ENCODE measurements around the gene KLF4.

The KLF4 gene

DNA sequence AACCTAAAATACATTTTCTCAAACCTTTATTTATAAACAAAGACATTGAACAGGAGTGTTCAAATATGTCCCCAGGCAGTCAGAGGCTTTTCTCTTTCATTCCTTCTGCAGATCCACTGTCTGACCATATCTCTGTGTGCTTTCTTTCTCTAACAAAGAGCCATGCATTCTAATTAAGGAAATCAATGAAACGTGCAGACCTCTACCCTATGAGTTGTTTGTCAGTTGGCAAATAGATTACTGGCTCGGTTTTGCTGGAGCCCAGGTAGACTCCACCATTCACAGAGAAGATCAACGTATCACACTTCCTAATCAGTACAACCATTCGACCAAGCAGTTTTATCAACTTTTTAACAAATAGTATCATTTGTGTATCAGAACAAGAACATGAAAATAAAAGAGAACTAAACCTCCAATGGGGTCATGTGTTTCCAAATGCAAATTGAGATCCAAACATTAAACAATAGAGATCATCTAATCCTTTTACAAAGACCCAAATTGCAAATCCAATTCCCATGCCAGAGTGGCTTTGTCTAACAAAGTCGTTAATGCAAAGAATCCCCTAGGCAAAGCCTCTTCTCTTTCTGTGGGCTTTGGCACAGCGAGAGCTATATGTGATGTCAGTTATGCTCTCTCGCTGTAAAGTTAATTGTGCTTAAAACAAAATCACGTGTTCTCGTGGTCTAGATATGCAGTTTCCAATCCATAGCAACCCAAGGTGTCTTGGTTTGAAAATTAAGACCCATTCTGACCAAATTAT is 16.8 kb downstream of the KLF4 start:
- no peak overlapping the region for H3K27ac ChIP-seq
- no peak for TF ChIP-seq ZFX (IDR thresholded peaks at IDR 0.05; ENCODE audit: borderline replicate concordance)
- TF ChIP-seq, protein P1, sequence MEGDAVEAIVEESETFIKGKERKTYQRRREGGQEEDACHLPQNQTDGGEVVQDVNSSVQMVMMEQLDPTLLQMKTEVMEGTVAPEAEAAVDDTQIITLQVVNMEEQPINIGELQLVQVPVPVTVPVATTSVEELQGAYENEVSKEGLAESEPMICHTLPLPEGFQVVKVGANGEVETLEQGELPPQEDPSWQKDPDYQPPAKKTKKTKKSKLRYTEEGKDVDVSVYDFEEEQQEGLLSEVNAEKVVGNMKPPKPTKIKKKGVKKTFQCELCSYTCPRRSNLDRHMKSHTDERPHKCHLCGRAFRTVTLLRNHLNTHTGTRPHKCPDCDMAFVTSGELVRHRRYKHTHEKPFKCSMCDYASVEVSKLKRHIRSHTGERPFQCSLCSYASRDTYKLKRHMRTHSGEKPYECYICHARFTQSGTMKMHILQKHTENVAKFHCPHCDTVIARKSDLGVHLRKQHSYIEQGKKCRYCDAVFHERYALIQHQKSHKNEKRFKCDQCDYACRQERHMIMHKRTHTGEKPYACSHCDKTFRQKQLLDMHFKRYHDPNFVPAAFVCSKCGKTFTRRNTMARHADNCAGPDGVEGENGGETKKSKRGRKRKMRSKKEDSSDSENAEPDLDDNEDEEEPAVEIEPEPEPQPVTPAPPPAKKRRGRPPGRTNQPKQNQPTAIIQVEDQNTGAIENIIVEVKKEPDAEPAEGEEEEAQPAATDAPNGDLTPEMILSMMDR (IDR thresholded peaks at IDR 0.05) = no peak

GRCh38 chr9:107471552-107471951 is 18.0 kb downstream of the KLF4 start:
- no peak overlapping the region for H3K27ac ChIP-seq
- TF ChIP-seq ZFX (IDR thresholded peaks at IDR 0.05; ENCODE audit: borderline replicate concordance) = no peak
- TF ChIP-seq, protein P1 (IDR thresholded peaks at IDR 0.05) = no peak

DNA sequence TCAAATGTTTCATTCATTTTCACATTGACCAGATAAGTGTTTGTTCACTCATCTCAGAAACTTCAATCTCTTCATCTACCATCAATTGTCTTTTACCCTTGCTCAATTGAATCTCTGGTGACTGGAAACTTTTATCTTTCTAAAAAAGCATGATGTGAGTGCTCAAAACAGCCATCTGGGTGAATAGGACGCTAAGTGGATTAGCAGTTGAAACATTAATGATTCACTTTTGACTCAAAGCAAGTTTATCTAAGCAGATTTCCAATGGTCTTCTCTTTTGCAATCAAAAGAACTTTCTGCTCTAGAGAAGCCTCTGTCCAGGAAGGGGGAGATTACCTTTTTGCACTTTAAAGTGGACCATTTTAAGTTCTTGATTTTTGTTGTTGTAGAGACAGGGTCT is 22.2 kb downstream of the KLF4 start:
- no peak overlapping the region for H3K27ac ChIP-seq
- TF ChIP-seq, protein P1 (IDR thresholded peaks at IDR 0.05) = no peak
- TF ChIP-seq ZFX (IDR thresholded peaks at IDR 0.05; ENCODE audit: borderline replicate concordance) = no peak

GRCh38 chr9:107466826-107467225 is 22.7 kb downstream of the KLF4 start:
- H3K27ac ChIP-seq = no peak overlapping the region
- no peak for TF ChIP-seq ZFX (IDR thresholded peaks at IDR 0.05; ENCODE audit: borderline replicate concordance)
- TF ChIP-seq, protein P1 (IDR thresholded peaks at IDR 0.05) = no peak

DNA sequence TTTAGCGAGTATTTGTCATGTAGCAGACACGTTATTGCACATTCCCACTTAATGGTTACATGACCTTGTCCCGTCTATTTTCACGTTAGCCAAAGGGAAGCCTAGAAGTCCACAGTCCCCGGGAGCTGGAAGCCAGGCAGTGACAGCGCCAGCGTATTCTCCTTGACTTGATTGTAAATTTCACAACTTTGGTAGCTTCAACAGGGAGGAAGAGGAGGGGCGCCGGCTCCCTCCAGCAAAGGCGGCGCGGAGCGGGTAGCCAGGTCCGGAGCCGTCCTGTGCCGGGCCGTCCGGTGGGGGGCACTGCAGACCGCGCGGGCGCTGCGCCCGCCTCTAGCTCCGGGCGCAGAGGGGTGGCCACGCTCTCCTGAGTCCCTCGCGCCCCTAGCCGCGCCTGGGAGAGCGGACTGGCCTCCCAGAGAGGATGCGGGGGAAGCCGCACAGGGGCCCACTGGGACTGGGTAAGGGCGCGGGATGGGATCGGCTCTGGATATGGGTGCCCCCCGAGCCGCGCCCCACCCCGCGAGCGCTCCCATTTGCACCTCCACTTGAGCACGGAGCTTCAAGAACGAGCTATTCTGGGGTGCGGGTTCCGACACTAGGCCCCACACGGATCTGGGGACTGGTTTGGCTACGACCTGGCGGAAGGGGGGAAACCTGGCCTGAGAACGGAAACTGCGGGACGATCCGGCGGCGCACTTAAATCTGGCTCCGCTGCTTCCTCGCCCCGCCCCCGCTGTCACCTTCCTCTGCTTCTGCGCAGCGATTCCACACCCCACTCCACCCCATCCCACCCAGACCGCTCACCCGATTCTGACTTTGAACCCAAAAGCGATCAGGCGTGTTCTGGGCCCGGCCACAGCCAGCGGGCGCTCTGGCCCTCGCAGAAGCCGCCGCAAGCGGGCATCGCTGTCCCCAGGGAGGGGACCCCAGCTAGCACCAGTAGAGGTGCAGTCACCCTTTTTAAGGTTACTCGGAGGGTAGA is 23.8 kb downstream of the KLF4 start:
- TF ChIP-seq, protein P1 (IDR thresholded peaks at IDR 0.05) = peak; percentile 94
- no peak for TF ChIP-seq ZFX (IDR thresholded peaks at IDR 0.05; ENCODE audit: borderline replicate concordance)

DNA sequence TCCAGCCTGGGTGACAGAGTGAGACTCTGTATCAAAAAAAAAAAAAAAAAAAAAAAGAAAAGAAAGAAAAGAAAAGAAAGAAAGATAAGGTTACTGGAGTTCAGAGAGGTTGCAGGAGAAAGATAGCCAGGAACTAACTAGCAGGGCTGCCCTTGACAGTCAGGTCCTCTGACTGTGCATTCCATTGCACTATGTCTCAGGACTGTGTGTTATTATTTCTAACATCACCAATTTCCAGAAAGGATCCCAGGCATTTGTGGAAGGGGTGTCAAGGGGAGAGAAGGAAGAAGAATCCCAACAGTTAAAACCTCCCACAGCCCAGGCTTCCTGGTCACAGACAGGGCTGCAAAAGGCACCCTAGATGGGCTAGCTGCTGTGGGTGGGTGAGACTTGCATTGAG is 25.1 kb downstream of the KLF4 start:
- no peak for TF ChIP-seq ZFX (IDR thresholded peaks at IDR 0.05; ENCODE audit: borderline replicate concordance)
- TF ChIP-seq, protein P1 (IDR thresholded peaks at IDR 0.05) = no peak
- H3K27ac ChIP-seq = no peak overlapping the region

More for the DNA sequence above, 23.8 kb downstream of the KLF4 start:
- peak overlapping the region; percentile 8; the same call in 1 of the 2 replicates for H3K27ac ChIP-seq

Measured in 22Rv1 (cell line).